ENCODE measurements around the gene CCNF.
A peak's percentile ranks its signal among the peaks of the same experiment; 100 is the strongest.

The CCNF gene

GRCh38 chr16:2415085-2415484 lies 14.2 kb upstream of the CCNF start:
- ATAC-seq (ENCODE audit: insufficient read depth, low read depth): no peak
- no peak overlapping the region for H3K4me3 ChIP-seq (ENCODE audit: low read depth in 1 of 2, low read length in 2 of 2)
- H3K9ac ChIP-seq (ENCODE audit: low read depth, low read length): no peak overlapping the region
- no peaks in the 10 kb centered on the region for H3K9me3 ChIP-seq (ENCODE audit: insufficient read depth, low read length, severe bottlenecking)
- no peaks in the 10 kb centered on the region for H3K79me2 ChIP-seq (ENCODE audit: insufficient read depth, low read length)
- H3K27ac ChIP-seq (ENCODE audit: low read length): no peak overlapping the region
- H3K36me3 ChIP-seq (ENCODE audit: insufficient read depth, low read length): no peaks in the 10 kb centered on the region
- no peak overlapping the region for H2AFZ ChIP-seq (ENCODE audit: low read depth, low read length)
- no peak for DNase-seq
- no peaks in the 10 kb centered on the region for H3K4me1 ChIP-seq (ENCODE audit: insufficient read depth, low read length)
- no peak overlapping the region for H3K4me2 ChIP-seq (ENCODE audit: insufficient read depth, low read length)
- no peaks in the 10 kb centered on the region for H4K20me1 ChIP-seq (ENCODE audit: insufficient read depth, low read length)
- no peak for TF ChIP-seq EZH2 (IDR thresholded peaks at IDR 0.05; ENCODE audit: borderline replicate concordance, low read depth, low read length, severe bottlenecking)
- TF ChIP-seq CTCF (IDR thresholded peaks at IDR 0.05; ENCODE audit: borderline replicate concordance, extremely low read depth, low read length, poor library complexity, severe bottlenecking): no peak
- H3K27me3 ChIP-seq (ENCODE audit: insufficient read depth, low read length, poor library complexity): peaks cover 16% of the 10 kb centered on the region

GRCh38 chr16:2420035-2420434 lies 9.2 kb upstream of the CCNF start:
- Histone ChIP-seq H3K36me3 (ENCODE audit: insufficient read depth, low read length) (no peaks in the 10 kb centered on the region), H3K4me2 (ENCODE audit: insufficient read depth, low read length) (no peak overlapping the region), H3K27me3 (ENCODE audit: insufficient read depth, low read length, poor library complexity) (no peaks in the 10 kb centered on the region), H3K4me1 (ENCODE audit: insufficient read depth, low read length) (no peaks in the 10 kb centered on the region), H4K20me1 (ENCODE audit: insufficient read depth, low read length) (no peaks in the 10 kb centered on the region), H3K27ac (ENCODE audit: low read length) (no peak overlapping the region), H3K9ac (ENCODE audit: low read depth, low read length) (no peak overlapping the region), H3K4me3 (ENCODE audit: low read depth in 1 of 2, low read length in 2 of 2) (no peak overlapping the region), H3K79me2 (ENCODE audit: insufficient read depth, low read length) (no peaks in the 10 kb centered on the region), H3K9me3 (ENCODE audit: insufficient read depth, low read length, severe bottlenecking) (no peaks in the 10 kb centered on the region), H2AFZ (ENCODE audit: low read depth, low read length) (no peak overlapping the region)
- DNase-seq (no peak), ATAC-seq (ENCODE audit: insufficient read depth, low read depth) (no peak)
- no peak for TF ChIP-seq CTCF (IDR thresholded peaks at IDR 0.05; ENCODE audit: borderline replicate concordance, extremely low read depth, low read length, poor library complexity, severe bottlenecking)
- no peak for TF ChIP-seq EZH2 (IDR thresholded peaks at IDR 0.05; ENCODE audit: borderline replicate concordance, low read depth, low read length, severe bottlenecking)

- TF ChIP-seq CTCF (IDR thresholded peaks at IDR 0.05; ENCODE audit: borderline replicate concordance, extremely low read depth, low read length, poor library complexity, severe bottlenecking) (no peak), EZH2 (IDR thresholded peaks at IDR 0.05; ENCODE audit: borderline replicate concordance, low read depth, low read length, severe bottlenecking) (no peak)
- ATAC-seq (ENCODE audit: insufficient read depth, low read depth) (peak; percentile 78), DNase-seq (peak; percentile 52)
- no peaks in the 10 kb centered on the region for H3K36me3 ChIP-seq (ENCODE audit: insufficient read depth, low read length)
- no peak overlapping the region for H2AFZ ChIP-seq (ENCODE audit: low read depth, low read length)
- no peaks in the 10 kb centered on the region for H3K9me3 ChIP-seq (ENCODE audit: insufficient read depth, low read length, severe bottlenecking)
- H3K4me3 ChIP-seq (ENCODE audit: low read depth in 1 of 2, low read length in 2 of 2): no peak overlapping the region
- H3K27ac ChIP-seq (ENCODE audit: low read length): no peak overlapping the region
- no peak overlapping the region for H3K9ac ChIP-seq (ENCODE audit: low read depth, low read length)
- no peaks in the 10 kb centered on the region for H4K20me1 ChIP-seq (ENCODE audit: insufficient read depth, low read length)
- no peak overlapping the region for H3K4me2 ChIP-seq (ENCODE audit: insufficient read depth, low read length)
- H3K4me1 ChIP-seq (ENCODE audit: insufficient read depth, low read length): no peaks in the 10 kb centered on the region
- no peaks in the 10 kb centered on the region for H3K27me3 ChIP-seq (ENCODE audit: insufficient read depth, low read length, poor library complexity)
- no peaks in the 10 kb centered on the region for H3K79me2 ChIP-seq (ENCODE audit: insufficient read depth, low read length)
Measured at GRCh38 chr16:2422123-2422867, 7.0 kb upstream of the CCNF start.

Data from DND-41 (cell line).